GM19193 (cell line): ENCODE data around the gene SPAAR.

Experiments used
- POLR2A ChIP-seq: IDR thresholded peaks from 4 replicates; pipeline ENCODE4 v1.6.1; 2011; ENCODE audit not compliant: insufficient read depth, insufficient read length; ENCODE audit errors: extremely low read depth

Gene SPAAR

GRCh38 chr9:35932735-35933134 lies 23.4 kb downstream of the SPAAR start:
- TF ChIP-seq POLR2A, result no peak

GRCh38 chr9:35933550-35934067 lies 24.3 kb downstream of the SPAAR start:
- TF ChIP-seq POLR2A, result no peak

GRCh38 chr9:35935261-35935660 lies 26.0 kb downstream of the SPAAR start:
- TF ChIP-seq POLR2A, result no peak

- TF ChIP-seq POLR2A, result no peak
Observed at GRCh38 chr9:35935755-35936509, 26.6 kb downstream of the SPAAR start.

- no peak for TF ChIP-seq POLR2A
Observed at GRCh38 chr9:35937227-35937626, 27.9 kb downstream of the SPAAR start.

GRCh38 chr9:35938474-35939356 lies 29.4 kb downstream of the SPAAR start:
- no peak for TF ChIP-seq POLR2A

GRCh38 chr9:35939679-35940250 lies 30.5 kb downstream of the SPAAR start:
- TF ChIP-seq POLR2A, result no peak

GRCh38 chr9:35940458-35941407 lies 31.4 kb downstream of the SPAAR start:
- TF ChIP-seq POLR2A, result no peak

- no peak for TF ChIP-seq POLR2A
Observed at GRCh38 chr9:35942286-35942685, 33.0 kb downstream of the SPAAR start.

- TF ChIP-seq POLR2A, result no peak
Observed at GRCh38 chr9:35944173-35944572, 34.9 kb downstream of the SPAAR start.

- no peak for TF ChIP-seq POLR2A
Observed at GRCh38 chr9:35944841-35945240, 35.6 kb downstream of the SPAAR start.

GRCh38 chr9:35945341-35946018 lies 36.2 kb downstream of the SPAAR start:
- TF ChIP-seq POLR2A, result no peak

GRCh38 chr9:35948451-35948850 lies 39.2 kb downstream of the SPAAR start:
- TF ChIP-seq POLR2A, result no peak

GRCh38 chr9:35948901-35949318 lies 39.6 kb downstream of the SPAAR start:
- no peak for TF ChIP-seq POLR2A
